Suprapubic skin (tissue), 4 donors: ENCODE data around the gene SNX15.

ENCODE experiments used
- CTCF ChIP-seq, 2 donors: fragments of 200-600 bp in 1 of 2; fragments of 450-650 bp in 1 of 2; sonication (generic) in 1 of 2; IDR thresholded peaks; one replicate each; pipeline ENCODE4 v1.5.1; 2016 to 2019; ENCODE audit warnings: antibody characterized with exemption in 2 of 2, mild to moderate bottlenecking in 1 of 2, moderate library complexity in 1 of 2
- EP300 ChIP-seq: sonication (generic); formaldehyde crosslinking; IDR thresholded peaks from one replicate; pipeline ENCODE4 v1.6.1; 2017; ENCODE audit warnings: antibody characterized with exemption
- POLR2A ChIP-seq, 2 donors: fragments of 450-650 bp; IDR thresholded peaks; one replicate each; pipeline ENCODE4 v1.6.1; 2017; ENCODE audit warnings: antibody characterized with exemption in 2 of 2, mild to moderate bottlenecking in 2 of 2, moderate library complexity in 2 of 2
- POLR2AphosphoS5 ChIP-seq, 3 donors: sonication (generic); formaldehyde crosslinking; IDR thresholded peaks; one replicate each; pipeline ENCODE4 v1.6.1; 2017; ENCODE audit warnings: antibody characterized with exemption in 3 of 3

- TF ChIP-seq CTCF (IDR thresholded peaks at IDR 0.05) (no peak), EP300 (no peak), POLR2A (IDR thresholded peaks at IDR 0.05) (no peak), POLR2AphosphoS5 (IDR thresholded peaks at IDR 0.05) (no peak)
Observed at GRCh38 chr11:65021509-65021908, 5.7 kb upstream of the SNX15 start.
